NOMO-1 treated with dmso at 0.1 percent for 144 hours (cell line): ENCODE measurements around the gene NUP214.

Experiments used
- DNase-seq: peaks from one replicate; lab custom pipeline; 2025; ENCODE audit not compliant: unreplicated experiment; lab: John Stamatoyannopoulos, UW

NUP214 gene

GRCh38 chr9:131274674-131275331 is 149.4 kb downstream of the NUP214 start:
- no peak for DNase-seq

DNA sequence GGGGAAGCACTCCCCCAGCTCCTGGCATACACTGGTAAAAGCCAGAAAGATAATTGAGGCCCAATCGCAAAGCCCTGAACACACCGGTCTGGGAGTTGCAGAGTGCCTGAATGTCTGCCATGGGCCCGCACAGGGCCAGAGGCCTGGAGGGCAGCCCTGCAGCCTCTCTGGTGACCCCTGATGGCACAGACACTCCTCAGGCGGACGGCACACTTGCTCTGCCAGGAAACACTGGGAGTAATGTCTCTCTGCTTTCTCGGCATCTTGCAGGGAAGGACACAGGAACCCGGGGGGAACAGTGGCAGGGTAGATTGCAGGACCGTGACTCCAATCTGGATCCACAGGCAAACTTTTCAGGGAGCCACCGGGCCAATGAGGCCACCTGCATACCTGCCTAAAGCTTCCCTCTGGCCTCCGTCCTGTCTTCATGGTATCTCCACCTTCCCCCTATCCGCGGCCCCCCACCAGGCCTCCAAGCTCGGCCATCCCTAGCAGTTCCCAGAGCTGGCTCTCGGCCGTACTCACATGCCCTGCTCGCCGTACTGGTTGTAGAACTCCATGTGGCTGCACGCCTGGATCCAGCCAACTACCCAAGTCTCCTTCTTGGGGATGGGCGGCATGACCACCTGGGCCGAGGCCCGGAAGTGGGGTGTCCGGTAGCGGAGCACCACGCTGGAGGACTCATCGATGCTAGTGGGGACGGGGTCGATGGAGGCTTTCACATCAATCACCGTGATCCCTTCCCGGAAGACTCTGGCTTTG is 150.1 kb downstream of the NUP214 start:
- DNase-seq = peak; percentile 48

DNA sequence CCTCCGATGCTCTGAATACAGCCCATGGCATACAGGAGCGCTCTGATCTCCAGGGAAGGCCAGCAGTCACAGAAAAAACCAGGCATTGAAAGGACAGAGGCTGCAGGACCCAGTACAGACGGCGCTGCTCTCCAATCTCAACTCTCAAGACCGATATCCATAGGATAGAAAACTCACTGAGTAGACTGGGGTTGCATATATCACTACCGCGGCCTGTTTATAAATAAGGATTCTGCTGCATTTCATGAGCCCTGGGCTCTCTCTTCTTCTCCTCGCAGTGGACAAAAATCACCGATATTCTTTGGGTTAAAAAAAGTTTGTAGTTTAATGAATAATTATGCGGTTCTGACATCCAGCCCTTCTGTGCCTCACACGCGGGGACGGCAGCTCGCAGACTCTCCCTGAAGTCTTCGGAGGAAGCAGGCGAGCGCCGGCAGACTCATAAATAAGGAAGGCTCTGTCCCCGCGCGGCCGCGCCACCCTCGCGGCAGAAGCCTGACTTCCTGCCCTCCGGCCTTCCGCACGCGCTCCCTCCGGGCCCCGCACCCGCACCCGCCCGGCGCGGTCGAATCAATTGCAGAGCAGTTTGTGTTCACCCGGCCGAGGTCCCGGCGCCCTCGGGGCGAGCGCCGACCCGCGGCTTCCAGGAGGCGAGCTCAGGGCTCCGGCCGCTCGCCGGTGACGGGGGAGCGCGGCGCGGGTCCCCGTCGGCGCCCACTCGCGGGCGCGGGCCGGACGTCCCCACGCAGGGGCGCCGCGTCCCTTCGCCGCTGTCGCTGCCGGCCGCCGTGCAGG is 150.9 kb downstream of the NUP214 start, which contains the start of gene FAM78A:
TSS of gene FAM78A (minus strand) at position 417 of the 795 bp plus-strand sequence. CDS start at position 86, 331 bp downstream.
- DNase-seq = peak; percentile 48

GRCh38 chr9:131276891-131277286 is 151.5 kb downstream of the NUP214 start:
- no peak for DNase-seq

- no peak for DNase-seq
Observed at GRCh38 chr9:131277287-131277909, 152.0 kb downstream of the NUP214 start.

DNA sequence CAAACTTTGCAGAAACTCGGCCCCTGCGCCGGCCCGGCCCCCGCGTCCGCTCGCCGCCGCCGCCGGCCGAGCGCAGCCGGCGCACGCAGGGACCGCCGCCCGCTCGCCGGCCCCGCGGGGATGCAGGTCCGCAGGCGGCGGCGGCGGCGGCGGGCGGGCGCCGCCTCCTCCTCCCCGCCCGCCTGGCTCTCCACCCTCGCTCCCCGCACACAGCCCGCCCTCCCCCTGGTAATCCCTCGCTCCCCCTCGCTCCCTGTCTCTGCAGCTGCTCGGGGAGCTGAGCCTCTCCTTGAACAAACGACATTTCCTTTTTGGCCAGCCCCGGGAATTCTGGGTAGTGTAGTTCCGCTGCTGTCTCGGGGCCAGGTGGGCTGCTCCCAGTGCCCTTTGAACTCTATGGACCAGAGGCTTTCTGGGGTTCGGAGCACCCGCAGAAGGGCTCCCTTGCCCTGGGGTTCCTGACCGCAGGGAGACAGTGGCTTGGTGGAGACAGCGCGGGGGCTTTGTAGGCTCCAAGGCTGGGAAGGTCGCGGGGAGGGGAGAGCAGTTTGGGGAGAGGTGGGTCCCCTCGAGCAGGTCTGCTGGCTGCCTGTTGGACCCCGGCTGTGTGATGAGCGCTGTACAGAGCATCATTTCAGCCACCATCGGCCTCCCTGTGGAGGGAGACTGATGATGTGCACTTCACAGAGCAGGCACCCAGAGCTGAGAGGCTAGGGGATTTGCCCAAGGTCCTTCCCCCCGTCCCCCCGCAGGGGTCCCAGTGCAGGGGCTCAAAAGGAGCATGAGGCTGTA is 152.7 kb downstream of the NUP214 start:
- peak; percentile 82 for DNase-seq

GRCh38 chr9:131278702-131279111 is 153.3 kb downstream of the NUP214 start:
- no peak for DNase-seq

DNA sequence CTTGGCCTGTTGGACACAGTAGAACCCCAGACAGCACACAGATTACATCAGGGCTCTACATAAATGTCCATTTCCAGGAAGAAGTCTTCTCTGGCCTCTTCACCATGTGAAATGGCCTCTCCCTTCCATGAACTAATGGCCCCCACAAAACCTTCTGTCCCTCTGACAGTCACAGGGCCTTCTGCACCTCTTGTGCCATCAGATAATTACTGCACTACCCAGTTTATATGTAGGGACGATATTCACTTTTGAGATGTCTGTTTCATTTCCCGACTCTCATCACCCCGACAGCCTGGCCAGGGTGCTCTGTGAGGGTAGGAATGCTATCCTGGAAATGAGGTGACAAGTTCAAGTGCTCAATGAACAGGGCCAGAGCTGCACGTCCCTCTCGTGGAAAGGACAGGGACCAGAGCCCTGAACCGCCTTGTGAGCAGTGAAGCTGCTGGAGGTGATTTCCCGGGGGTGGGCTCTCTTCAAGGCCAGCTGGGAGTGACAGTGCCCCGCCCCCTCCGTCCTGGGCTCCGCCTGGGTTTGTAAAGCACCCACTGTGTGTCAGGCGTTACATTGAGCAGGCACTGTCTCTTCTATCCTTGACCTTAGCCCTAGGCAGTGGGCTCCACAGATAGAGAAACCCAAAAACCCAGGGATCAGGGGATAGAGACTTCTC is 153.9 kb downstream of the NUP214 start:
- DNase-seq = no peak

GRCh38 chr9:131279863-131280570 is 154.6 kb downstream of the NUP214 start:
- no peak for DNase-seq

GRCh38 chr9:131280660-131281059 is 155.3 kb downstream of the NUP214 start:
- DNase-seq = no peak

- no peak for DNase-seq
Observed at GRCh38 chr9:131281119-131281965, 156.0 kb downstream of the NUP214 start.

DNA sequence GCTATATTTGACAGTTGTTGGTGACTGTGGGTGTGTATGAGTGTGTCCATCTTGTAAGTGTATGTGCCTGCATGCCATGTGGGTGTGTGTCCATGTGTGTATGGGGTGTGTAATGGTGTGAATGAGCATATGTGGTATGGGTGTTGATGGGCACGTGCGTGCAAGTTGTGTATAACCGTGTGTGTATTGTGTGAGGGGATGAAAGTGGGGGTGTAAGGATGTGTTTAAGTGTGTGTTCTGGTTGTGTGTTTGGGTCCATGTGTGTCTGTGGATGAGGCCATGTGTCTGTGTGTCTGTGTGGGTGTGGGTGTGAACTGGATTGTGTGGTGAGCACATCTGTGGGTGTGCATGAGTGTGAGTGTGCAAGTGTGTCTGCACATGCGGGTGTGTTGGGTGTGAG is 156.8 kb downstream of the NUP214 start:
- no peak for DNase-seq

- DNase-seq = no peak
Observed at GRCh38 chr9:131282688-131283422, 157.5 kb downstream of the NUP214 start.
